ENCODE data around the gene ST3GAL4. TPM values are rescaled to one million over a fixed set of nuclear protein-coding genes. Genes with fewer than 3 reads are reported as not detected.
"Not testable (repeated sequence)": the region's sequence is repeated elsewhere in the genome, so short reads cannot be mapped to it uniquely, and the experiment has no call there.

Gene ST3GAL4
- total RNA-seq, 2 donors from 2014 or later: 29.2 to 192 TPM

DNA sequence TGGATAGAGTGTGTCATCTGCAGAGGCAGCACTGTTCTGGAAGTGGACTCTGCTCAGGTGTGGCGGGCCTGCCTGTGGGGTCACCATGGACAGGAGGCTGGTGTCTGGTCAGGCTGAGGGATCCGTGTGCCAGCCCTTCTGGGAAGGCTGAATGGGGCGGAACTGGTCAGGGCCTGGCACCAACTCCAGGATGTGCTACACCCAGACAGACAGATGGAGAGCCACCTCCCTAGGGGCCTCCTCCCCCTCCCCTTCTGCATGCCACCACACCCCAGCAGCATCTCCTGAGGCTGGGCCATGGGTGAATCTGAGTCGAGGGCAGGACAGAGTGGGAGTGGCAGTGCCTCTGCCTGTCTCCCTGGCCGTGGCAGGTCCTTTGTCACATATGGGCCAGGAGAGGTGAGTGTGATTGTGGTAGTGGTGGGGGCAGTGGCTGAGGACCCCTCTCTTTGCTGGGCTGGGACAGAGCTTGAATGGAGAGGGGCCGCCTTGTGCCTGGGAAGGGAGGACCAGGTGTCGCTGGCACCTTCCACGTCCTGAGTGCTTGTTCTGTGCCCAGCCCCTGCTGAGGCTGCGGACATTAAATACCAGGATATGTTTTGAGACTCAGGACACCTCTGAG, 29.1 kb downstream of the ST3GAL4 start:
- 89% methylated on average over 6 of the region's 9 CpGs for WGBS
- H3K36me3 ChIP-seq: no peaks in the 10 kb centered on the region
- DNase-seq (ENCODE audit: low spot score): no peak
- intact Hi-C loops (cut with DNase I): no loop called here
- no peaks in the 10 kb centered on the region for H3K27me3 ChIP-seq (replicated peaks; ENCODE audit: insufficient read depth)
- no peaks in the 10 kb centered on the region for H3K9me3 ChIP-seq
- H3K27ac ChIP-seq: no peak overlapping the region
- peaks cover 3% of the 10 kb centered on the region for H3K4me1 ChIP-seq (replicated peaks)
- H3K4me3 ChIP-seq: no peak overlapping the region
- TF ChIP-seq POLR2A (IDR thresholded peaks at IDR 0.05) (no peak), POLR2AphosphoS5 (IDR thresholded peaks at IDR 0.05) (no peak)
- TF ChIP-seq, protein P1, sequence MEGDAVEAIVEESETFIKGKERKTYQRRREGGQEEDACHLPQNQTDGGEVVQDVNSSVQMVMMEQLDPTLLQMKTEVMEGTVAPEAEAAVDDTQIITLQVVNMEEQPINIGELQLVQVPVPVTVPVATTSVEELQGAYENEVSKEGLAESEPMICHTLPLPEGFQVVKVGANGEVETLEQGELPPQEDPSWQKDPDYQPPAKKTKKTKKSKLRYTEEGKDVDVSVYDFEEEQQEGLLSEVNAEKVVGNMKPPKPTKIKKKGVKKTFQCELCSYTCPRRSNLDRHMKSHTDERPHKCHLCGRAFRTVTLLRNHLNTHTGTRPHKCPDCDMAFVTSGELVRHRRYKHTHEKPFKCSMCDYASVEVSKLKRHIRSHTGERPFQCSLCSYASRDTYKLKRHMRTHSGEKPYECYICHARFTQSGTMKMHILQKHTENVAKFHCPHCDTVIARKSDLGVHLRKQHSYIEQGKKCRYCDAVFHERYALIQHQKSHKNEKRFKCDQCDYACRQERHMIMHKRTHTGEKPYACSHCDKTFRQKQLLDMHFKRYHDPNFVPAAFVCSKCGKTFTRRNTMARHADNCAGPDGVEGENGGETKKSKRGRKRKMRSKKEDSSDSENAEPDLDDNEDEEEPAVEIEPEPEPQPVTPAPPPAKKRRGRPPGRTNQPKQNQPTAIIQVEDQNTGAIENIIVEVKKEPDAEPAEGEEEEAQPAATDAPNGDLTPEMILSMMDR (IDR thresholded peaks at IDR 0.05): no peak

DNA sequence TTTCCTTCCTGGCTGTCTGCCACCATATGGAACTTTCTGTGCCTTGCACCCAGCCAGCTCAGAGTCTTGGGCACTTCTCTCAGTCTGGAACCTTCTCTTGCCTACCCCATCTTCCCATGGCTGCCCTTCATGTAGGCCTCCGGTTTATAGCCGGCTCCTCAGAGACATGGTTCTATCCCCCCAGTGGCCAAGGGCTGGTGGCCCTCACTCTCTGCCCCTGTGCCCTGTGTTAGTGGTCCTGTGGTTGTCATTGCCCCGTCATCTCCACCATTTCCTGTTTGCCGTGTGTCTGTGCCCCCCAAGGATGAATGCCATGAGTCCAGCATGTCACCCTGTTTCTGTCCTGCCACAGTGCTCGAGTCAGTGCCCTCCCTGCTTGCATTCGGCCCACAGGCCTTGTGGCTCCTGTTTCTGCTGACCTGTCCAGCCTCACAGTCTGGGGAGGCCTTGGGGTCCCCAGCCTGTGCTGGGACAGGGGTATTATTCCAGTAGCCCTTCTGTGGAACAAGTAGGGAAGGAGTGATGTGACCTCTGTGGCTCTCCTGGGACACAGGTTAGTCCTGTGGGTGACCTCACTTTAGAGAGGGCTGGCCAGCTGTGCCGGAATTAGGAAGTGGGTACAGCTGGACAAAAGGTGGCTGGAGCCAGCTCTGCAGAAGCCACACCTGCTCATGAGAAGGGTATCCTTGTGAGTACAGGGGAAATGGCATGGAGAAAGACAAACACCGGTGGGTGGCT, 30.7 kb downstream of the ST3GAL4 start:
- peak overlapping the region in 1 of 2 donors; percentile 15 for H3K27ac ChIP-seq
- H3K4me3 ChIP-seq: no peak overlapping the region
- no peaks in the 10 kb centered on the region for H3K27me3 ChIP-seq (replicated peaks; ENCODE audit: insufficient read depth)
- no peaks in the 10 kb centered on the region for H3K36me3 ChIP-seq
- peaks cover 3% of the 10 kb centered on the region for H3K4me1 ChIP-seq (replicated peaks)
- intact Hi-C loops (cut with DNase I): no loop called here
- 80% methylated on average over 8 of the region's 8 CpGs for WGBS
- DNase-seq (ENCODE audit: low spot score): no peak
- TF ChIP-seq POLR2A (IDR thresholded peaks at IDR 0.05): no peak
- TF ChIP-seq POLR2AphosphoS5 (IDR thresholded peaks at IDR 0.05): no peak
- TF ChIP-seq, protein P1 (IDR thresholded peaks at IDR 0.05): no peak
- H3K9me3 ChIP-seq: no peaks in the 10 kb centered on the region

DNA sequence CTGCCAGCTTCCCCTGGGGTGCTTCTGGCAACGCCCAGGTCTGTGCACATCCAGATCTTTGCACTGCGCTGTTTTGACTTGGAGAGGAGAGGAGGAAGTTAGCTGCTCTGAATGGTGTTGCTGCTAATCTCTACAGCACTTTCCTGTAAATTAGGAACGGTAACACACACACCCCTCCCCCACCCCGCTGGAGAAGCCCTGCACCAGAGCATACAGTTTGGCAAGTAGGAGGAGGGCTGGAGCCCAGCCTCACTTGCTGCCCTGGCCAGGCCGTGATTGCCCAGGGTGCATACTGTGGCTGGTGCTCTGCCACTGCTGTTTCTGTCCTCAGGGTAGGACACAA, 31.2 kb downstream of the ST3GAL4 start:
- H3K9me3 ChIP-seq; H3K27me3 ChIP-seq (replicated peaks; ENCODE audit: insufficient read depth); H3K36me3 ChIP-seq; intact Hi-C loops (cut with DNase I); H3K4me1 ChIP-seq (replicated peaks); H3K4me3 ChIP-seq; H3K27ac ChIP-seq: not testable (repeated sequence)
- DNase-seq (ENCODE audit: low spot score): peak; percentile 80
- 37% methylated on average over 5 of the region's 5 CpGs for WGBS
- TF ChIP-seq POLR2A (IDR thresholded peaks at IDR 0.05) (peak; percentile 21), POLR2AphosphoS5 (IDR thresholded peaks at IDR 0.05) (peak; percentile 55)

DNA sequence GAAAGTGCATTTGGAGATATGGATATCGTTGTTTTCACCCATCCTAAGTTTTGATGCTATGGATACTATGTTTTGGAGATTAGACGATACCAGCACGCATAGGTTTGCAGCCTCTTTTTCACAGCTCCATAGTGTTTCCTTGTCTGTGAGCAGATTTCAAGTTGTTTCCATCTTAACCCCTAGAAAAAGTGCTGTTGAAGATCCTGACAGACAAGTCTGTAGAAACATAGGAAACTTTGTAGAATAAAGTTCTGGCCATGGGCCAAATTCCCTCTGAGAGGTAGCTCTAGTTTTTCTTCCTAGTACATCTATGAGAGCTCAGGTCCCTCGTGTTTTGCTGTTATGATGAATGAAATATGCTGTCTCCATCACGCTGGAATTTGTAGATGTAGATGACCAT, 32.4 kb downstream of the ST3GAL4 start:
- intact Hi-C loops (cut with DNase I): no loop called here
- 73% methylated on average over 5 of the region's 5 CpGs for WGBS
- TF ChIP-seq, protein P1 (IDR thresholded peaks at IDR 0.05): no peak
- TF ChIP-seq POLR2A (IDR thresholded peaks at IDR 0.05) (no peak), POLR2AphosphoS5 (IDR thresholded peaks at IDR 0.05) (no peak)
- Histone ChIP-seq H3K9me3 (no peaks in the 10 kb centered on the region), H3K27ac (no peak overlapping the region), H3K36me3 (no peaks in the 10 kb centered on the region), H3K4me3 (no peak overlapping the region), H3K4me1 (replicated peaks) (peaks cover under 1% of the 10 kb centered on the region), H3K27me3 (replicated peaks; ENCODE audit: insufficient read depth) (no peaks in the 10 kb centered on the region)
- DNase-seq (ENCODE audit: low spot score): no peak

DNA sequence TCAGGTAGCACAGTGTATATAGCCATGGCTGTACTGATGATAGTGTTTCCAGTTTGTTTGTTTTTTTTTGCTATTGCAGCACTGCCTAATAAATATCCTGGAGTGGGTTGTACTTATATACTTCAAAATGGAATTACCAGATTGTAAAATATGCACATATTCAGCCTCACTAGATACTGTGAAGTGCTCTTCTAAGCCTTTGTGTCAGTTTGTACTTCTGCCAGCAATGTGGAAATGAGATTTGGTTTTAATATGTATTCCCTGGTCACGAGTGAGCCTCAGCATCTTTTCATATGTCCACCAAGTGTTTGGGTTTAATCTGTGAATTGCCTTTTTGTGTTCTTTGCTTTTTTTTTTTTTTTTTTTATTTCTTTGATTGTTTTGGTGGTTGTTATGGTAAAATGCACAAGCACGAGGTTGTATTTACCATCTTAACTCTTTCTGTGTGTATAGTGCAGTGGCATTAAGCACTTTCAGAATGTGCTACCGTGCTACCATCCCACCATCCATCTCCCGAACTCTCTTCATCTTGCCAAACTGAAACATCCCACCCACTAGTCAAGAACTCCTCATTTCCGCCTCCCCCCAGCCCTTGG, 34.9 kb downstream of the ST3GAL4 start:
- TF ChIP-seq POLR2AphosphoS5 (IDR thresholded peaks at IDR 0.05): no peak
- TF ChIP-seq, protein P1 (IDR thresholded peaks at IDR 0.05): no peak
- TF ChIP-seq POLR2A (IDR thresholded peaks at IDR 0.05): no peak
- no peaks in the 10 kb centered on the region for H3K27me3 ChIP-seq (replicated peaks; ENCODE audit: insufficient read depth)
- no peaks in the 10 kb centered on the region for H3K36me3 ChIP-seq
- DNase-seq (ENCODE audit: low spot score): no peak
- WGBS: 72% methylated on average over 5 of the region's 5 CpGs
- no peaks in the 10 kb centered on the region for H3K4me1 ChIP-seq (replicated peaks)
- no peak overlapping the region for H3K4me3 ChIP-seq
- no peaks in the 10 kb centered on the region for H3K9me3 ChIP-seq
- intact Hi-C loops (cut with DNase I): no loop called here
- no peak overlapping the region for H3K27ac ChIP-seq
